SK-N-MC (cell line): ENCODE results near the gene SNX24.

Experiments
- EZH2 ChIP-seq: fragments of 200-600 bp; sonication (generic); IDR thresholded peaks from one replicate; pipeline ENCODE4 v1.6.1; 2017; ENCODE audit warnings: antibody characterized with exemption
- POLR2AphosphoS5 ChIP-seq: IDR thresholded peaks from 2 replicates; pipeline ENCODE4 v1.6.1; 2012; ENCODE audit warnings: mild to moderate bottlenecking, low read depth, low read length, borderline replicate concordance

DNA sequence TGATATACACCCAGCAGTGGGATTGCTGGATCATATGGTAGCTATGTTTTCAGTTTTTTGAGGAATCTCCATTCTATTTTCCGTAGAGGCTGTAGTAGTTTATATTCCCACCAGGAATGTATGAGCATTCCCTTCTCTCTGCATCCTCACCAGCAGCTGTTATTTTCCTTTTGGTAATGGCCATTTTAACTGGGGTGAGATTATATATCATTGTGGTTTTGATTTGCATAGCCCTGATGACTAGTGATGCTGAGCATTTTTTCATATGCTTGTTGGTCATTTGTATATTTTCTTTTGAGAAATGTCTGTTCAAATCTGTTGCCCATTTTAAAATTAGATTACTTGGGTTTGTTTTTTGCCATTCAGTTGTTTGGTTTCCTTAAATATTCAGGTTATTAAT lies 202.3 kb downstream of the SNX24 start:
- TF ChIP-seq EZH2 (no peak), POLR2AphosphoS5 (no peak)
